WI38 (cell line): ENCODE results near the gene MXI1.

ENCODE experiments used
- H3K4me3 ChIP-seq: 2 replicates; pipeline ENCODE4 v1.5.1; 2011; ENCODE audit warnings: low read depth, mild to moderate bottlenecking, control low read depth, low read length
- TF ChIP-seq, protein P1 (sequence below): IDR thresholded peaks from 2 replicates; pipeline ENCODE4 v1.5.1; 2012; ENCODE audit warnings: low read depth, mild to moderate bottlenecking, control low read depth, low read length

The MXI1 gene

DNA sequence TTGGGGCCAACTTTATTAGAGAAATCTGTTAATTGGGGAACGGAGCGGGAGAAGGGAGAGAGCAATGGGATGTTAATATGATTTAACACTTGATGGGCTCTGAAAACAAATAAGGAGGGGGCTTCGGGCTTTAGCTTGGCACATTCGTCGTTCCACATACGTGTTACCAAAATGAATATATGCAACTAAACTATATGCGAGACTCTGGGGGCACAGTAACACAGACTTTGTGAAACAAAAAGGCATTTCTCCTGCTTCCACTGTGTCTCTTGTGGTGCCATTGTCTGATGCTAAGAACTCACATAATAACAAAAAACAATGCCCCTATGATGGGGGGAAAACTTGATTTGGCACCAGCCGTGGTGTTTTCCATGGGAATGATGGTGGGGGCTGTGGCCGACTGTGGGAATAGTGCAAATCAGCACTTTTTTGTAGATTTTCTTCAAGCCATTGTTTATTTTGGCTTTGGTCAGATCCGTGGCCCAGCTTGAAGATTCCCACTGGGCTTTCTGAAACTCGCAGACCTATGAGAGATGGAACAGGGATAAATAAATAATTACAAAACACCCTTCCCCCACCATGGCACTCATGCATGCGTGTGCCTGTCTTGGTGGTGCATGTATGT, 2.2 kb upstream of the MXI1 start:
- TF ChIP-seq, protein P1, sequence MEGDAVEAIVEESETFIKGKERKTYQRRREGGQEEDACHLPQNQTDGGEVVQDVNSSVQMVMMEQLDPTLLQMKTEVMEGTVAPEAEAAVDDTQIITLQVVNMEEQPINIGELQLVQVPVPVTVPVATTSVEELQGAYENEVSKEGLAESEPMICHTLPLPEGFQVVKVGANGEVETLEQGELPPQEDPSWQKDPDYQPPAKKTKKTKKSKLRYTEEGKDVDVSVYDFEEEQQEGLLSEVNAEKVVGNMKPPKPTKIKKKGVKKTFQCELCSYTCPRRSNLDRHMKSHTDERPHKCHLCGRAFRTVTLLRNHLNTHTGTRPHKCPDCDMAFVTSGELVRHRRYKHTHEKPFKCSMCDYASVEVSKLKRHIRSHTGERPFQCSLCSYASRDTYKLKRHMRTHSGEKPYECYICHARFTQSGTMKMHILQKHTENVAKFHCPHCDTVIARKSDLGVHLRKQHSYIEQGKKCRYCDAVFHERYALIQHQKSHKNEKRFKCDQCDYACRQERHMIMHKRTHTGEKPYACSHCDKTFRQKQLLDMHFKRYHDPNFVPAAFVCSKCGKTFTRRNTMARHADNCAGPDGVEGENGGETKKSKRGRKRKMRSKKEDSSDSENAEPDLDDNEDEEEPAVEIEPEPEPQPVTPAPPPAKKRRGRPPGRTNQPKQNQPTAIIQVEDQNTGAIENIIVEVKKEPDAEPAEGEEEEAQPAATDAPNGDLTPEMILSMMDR: no peak
- no peak overlapping the region for H3K4me3 ChIP-seq

DNA sequence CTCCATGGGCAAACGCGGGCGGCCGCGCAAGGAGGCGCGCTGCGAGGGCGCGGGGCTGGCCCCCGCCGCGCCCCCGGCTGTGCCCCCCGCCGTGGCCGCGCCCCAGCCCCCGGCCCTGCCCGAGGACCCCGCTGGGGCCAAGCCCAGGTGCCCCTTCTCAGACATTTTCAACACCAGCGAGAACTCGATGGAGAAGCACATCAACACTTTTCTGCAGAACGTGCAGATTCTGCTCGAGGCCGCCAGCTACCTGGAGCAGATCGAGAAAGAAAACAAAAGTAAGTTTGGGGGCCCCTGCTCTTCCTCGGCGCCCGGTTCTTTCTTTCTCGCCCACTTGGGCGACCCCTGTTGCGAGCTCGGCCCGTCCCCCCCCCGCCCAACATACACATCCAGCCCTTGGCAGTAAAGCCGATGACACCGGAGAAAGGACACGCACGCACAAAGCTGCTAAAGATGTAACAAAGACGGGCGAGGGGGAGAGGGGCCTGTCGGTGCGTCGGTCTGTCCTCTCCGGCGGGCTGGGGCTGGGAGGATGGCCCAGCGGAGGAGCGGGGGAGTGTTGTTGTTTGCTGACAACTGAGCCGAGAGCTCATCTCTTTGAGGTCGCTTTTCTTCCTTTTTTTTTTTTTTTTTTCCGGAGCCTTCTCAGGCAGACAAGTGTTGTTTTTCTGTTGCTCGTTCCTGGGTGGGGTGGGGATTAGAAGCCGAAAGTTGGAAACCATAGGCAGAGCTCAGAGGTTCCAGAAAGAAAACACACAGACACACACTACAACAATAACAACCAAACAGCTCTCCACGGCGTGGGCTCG, 604 bp downstream of the MXI1 start:
- peak overlapping the region; percentile 83 for H3K4me3 ChIP-seq
- TF ChIP-seq, protein P1: no peak

DNA sequence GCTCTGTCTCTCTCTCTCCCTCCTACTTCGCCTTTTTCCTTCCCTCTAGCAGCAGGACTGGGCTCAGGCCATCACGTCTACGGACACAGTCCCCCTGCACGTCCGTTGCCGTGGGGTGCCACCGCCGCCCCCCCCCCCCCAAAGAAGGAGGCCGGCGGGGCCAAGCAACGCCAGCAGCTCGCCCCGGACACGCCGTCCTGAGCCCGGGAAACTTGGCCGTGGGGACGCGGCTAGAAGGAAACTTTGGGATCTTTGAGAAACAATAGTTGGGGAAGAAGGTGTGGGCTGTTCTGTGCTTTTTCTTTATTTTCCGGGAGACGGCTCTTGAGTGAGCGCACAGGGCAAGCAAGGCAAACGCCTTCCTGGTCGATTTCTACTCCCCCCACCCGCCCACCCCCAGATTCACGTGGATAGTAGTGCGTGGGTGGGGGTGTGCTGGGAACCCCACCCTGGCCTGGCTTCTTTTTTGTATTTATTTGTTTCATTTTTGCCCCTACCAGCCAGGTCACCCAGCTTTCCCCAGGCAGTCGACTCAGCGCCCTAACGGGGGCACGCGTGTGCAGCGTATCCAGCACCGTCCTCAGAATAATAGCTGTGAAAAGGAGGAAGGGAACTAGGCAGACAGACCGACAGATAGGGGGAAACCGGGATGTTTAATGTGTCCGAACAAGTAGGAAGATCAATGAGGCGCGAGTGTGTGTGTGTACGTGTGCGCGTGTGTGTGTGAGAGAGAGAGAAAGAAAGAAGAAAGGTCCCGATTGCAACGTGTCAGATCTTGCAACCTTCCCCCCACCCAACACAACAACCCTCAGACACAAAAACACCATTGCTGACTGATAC, 1.4 kb downstream of the MXI1 start:
- TF ChIP-seq, protein P1: 0 out of 2 replicates have a peak, but pooled peaks have one; percentile 3

DNA sequence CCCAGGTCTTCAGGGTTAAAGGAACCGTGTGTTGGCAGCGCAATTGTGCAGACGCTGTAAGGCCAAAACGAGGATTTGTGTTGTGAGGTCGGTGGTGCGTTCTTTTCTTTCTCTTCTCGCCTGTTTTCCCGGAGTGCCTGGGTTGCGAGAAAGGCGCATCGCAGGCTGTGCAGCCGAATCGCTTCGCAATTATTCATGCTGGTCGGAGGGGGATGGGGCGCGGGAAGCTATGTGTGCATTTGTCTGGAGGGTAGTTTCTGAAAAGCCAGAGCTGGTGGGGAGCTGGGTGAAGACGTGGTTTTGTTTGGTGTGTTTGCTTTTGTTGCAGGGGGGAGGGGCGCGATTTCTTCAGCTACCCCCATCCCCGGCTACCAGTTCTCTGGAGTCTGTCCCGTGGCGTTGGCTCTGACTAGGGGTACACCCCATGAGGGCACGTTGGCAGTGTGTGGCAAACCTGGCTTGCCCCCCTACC, 2.1 kb downstream of the MXI1 start:
- peak overlapping the region; percentile 83 for H3K4me3 ChIP-seq
- TF ChIP-seq, protein P1: no peak

More for the DNA sequence above, 1.4 kb downstream of the MXI1 start:
- peak overlapping the region; percentile 83 for H3K4me3 ChIP-seq

DNA sequence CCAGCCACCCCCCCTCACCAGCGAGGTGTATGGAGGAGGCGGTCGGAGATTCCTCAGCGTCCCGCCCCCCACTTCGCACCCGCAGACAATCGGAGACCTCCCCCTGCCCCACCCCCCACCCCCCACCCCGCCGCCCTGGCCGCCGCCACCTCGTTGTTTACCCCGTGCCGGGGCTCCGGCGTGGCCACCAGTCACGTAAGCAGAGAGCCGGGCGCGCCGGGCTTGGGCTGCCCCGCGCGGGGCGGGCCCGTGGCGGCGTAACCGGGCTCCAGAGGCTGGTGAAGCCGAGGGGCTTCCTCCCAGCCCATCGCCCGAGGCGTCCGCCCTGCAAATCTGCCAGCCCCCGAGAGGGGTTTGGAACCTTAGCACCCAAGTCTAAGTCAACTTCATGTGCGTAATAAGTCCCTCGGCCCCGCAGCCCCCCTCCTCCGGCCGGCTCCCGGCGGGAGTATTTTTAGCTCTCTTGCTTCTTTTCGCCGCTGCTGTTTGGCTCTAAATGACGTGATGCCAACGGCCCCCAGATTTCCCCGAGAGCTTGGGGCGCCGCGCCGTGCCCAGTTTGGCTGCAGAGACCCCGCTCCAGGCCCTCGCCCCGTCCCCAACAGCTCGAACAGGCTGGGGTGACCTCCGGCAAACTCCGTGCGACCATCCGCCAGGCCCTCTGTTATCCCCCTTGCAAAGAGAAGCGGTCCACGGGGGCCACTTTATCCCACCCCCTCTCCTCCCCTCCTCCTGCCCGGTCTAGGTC, 2.7 kb downstream of the MXI1 start:
- TF ChIP-seq, protein P1: no peak

DNA sequence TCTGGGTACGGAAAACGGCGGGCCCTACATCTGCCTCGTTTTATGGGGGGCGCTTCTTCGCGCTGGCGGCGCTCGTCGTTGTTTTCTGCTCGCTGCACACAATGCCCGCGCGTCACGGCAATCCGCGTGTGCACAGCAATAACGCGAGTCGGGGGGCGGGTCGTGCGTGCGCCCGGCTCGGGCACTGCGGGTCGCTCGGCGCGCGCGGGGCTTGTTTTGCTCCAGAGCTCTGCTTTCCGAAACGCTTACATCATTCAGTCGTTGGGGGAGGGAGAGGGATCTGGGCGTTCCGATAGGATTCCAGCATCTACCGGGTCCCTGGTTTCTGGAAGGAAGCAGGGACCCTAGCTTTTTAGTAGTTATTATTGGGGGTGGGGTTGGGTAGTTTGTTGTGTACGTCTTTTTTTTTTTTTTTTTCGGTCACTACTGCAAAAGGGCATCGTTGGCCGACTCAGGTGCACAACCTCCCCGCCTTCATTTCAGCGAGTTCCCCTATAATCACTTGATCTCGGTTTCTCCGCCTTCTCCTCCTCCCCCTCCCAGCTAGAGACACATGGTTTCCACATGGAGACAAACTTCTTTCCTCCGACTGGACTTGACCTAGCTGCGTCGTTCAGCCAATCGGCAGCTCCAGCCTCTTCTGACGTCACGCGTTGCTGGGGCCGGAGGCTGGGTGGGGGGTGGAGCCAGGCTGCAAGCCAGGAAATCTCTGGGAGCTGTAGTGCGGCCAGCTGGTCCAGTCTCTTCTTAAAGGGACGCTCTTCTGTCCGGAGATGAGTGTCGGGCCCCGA, 3.5 kb downstream of the MXI1 start:
- TF ChIP-seq, protein P1: no peak
- H3K4me3 ChIP-seq: peak overlapping the region; percentile 83

More for the DNA sequence above, 2.7 kb downstream of the MXI1 start:
- H3K4me3 ChIP-seq: peak overlapping the region; percentile 83
